ENCODE measurements around the gene SRSF9. TPM values are rescaled to one million over a fixed set of nuclear protein-coding genes. Genes with fewer than 3 reads are reported as not detected.

The SRSF9 gene
- total and polyA plus RNA-seq, 2 of the 4 experiments (the other 2 are of a cell fraction), result 102 to 143 TPM

DNA sequence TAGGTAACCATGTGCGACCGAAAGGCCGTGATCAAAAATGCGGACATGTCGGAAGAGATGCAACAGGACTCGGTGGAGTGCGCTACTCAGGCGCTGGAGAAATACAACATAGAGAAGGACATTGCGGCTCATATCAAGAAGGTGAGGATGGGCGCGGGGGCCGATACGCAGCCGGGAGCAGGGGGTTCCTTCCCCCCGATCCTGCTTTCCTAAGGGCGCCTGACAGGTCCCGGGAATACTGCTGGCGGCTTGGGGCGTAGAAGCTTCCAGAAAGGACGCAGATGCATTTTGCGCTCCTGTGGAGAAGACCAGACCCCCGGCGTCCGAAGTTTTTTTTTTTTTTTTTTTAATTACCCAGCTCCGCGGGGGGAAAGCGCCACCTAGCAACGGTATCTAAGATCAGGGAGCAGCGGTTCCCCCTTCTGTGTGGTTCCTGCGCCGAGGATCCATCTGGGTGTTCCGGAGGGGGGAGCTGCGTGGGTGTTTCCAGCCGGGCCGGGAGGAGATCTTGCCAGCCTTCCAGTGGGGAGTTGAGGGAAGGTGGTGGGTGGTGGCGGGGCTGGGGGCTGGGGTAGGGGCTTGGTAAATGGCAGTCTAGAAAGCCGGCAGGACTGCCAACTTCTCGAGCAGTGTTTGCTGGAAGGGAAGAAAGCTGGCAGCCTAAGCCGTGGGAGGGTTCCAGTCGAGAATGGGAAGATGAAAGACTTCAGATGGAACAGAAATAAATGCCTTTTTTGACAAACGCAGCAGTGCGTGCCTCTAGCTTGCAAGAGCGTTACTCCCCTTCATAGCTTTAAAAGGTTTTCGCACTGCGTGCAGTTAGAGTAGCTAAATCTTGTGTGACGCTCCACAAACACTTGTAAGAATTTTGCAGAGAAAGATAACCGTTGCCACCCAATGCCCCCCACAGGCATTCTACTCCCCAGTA is 27.1 kb upstream of the SRSF9 start (continued):
- TF ChIP-seq, protein P1, sequence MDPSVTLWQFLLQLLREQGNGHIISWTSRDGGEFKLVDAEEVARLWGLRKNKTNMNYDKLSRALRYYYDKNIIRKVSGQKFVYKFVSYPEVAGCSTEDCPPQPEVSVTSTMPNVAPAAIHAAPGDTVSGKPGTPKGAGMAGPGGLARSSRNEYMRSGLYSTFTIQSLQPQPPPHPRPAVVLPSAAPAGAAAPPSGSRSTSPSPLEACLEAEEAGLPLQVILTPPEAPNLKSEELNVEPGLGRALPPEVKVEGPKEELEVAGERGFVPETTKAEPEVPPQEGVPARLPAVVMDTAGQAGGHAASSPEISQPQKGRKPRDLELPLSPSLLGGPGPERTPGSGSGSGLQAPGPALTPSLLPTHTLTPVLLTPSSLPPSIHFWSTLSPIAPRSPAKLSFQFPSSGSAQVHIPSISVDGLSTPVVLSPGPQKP (IDR thresholded peaks at IDR 0.05; ENCODE audit: borderline replicate concordance, low read depth, low read length), result no peak
- no peak for TF ChIP-seq NFE2L2 (IDR thresholded peaks at IDR 0.05; ENCODE audit: low read depth, low read length)
- peak; percentile 19; the same call in 1 of the 2 replicates for TF ChIP-seq SMC3 (IDR thresholded peaks at IDR 0.05; ENCODE audit: low read depth, low read length)
